HepG2 (cell line): ENCODE results near the gene CHST3. TPM values are rescaled to one million over a fixed set of nuclear protein-coding genes. Genes with fewer than 3 reads are reported as not detected.

Source experiments
- ATAC-seq: fragments of 200-7000 bp; cut with Tn5 transposase; 3 replicates; pipeline ENCODE4 v1.9.1; 2020; ENCODE audit warnings: mild to moderate bottlenecking, moderate library complexity
- BruUV-seq: library from RNA; stranded (reverse); fragments of 400-500 nt; replicated peaks from 2 replicates; lab custom pipeline; 2021; lab: Mats Ljungman, UMichigan
- CTCF ChIA-PET: fragments of 300-600 bp; formaldehyde crosslinking; extraction: SDS; loops from one replicate; lab custom pipeline; 2021; ENCODE audit warnings: low total read pairs, inconsistent platforms, low intra/inter-chr PET ratio; lab: Yijun Ruan, JAX
- POLR2A ChIA-PET: fragments of 350-600 bp; sonication (Branson Sonifier 250); formaldehyde crosslinking; loops from one replicate; lab custom pipeline; 2020; ENCODE audit warnings: antibody characterized with exemption, inconsistent platforms; lab: Yijun Ruan, JAX
- DNase-seq: peaks from one replicate; pipeline ENCODE4 v3.0.0-alpha.2; 2015; ENCODE audit warnings: low spot score
- FAIRE-seq: peaks from 3 replicates; lab custom pipeline; 2011; peaks lifted over from hg19 to GRCh38; lab: Jason Lieb, UNC
- H2AFZ ChIP-seq: one replicate; pipeline ENCODE4 v1.6.1; 2011; ENCODE audit warnings: low read length, inconsistent platforms
- H3K27ac ChIP-seq: fragments of 300-600 bp; 3 replicates; pipeline ENCODE4 v1.8.0; 2011; ENCODE audit warnings: mixed run types, mild to moderate bottlenecking, mixed read lengths, low read length, inconsistent platforms; ENCODE audit not compliant: insufficient read depth; ENCODE audit errors: extremely low read length
- H3K27me3 ChIP-seq, 2 experiments: fragments of 200-600 bp in 1 of 2; 2 replicates in 1 of 2; 3 replicates in 1 of 2; pipeline versions ENCODE4 v1.6.0 to v1.8.0; 2011; ENCODE audit warnings: low read length in 2 of 2, mild to moderate bottlenecking in 2 of 2, moderate library complexity in 2 of 2, inconsistent platforms in 1 of 2; ENCODE audit not compliant: insufficient read depth in 2 of 2, control insufficient read depth in 1 of 2
- H3K36me3 ChIP-seq, 2 experiments: fragments of 200-600 bp in 1 of 2; replicated peaks in 1 of 2; 2 replicates in 1 of 2; 3 replicates in 1 of 2; pipeline versions ENCODE4 v1.5.1 to v1.8.0; 2011; ENCODE audit warnings: low read length in 2 of 2, inconsistent platforms in 1 of 2; ENCODE audit not compliant: insufficient read depth in 2 of 2, control insufficient read depth in 1 of 2
- H3K4me1 ChIP-seq: 2 replicates; pipeline ENCODE4 v1.5.1; 2012; ENCODE audit warnings: low read length, inconsistent platforms; ENCODE audit not compliant: insufficient read depth
- H3K4me2 ChIP-seq: 2 replicates; pipeline ENCODE4 v1.6.0; 2011; ENCODE audit warnings: low read depth, low read length, inconsistent platforms
- H3K4me3 ChIP-seq, 3 experiments: fragments of 200-600 bp in 1 of 3; sonication (generic), shearing (Covaris generic) in 1 of 3; replicated peaks in 1 of 3; 2 replicates each; pipeline ENCODE4 v1.5.1; 2011 to 2016; ENCODE audit warnings: low read length in 3 of 3, inconsistent platforms in 2 of 3, low read depth in 2 of 3, mild to moderate bottlenecking in 2 of 3, control low read depth in 1 of 3, mixed read lengths in 1 of 3; ENCODE audit not compliant: insufficient read depth in 1 of 3
- H3K79me2 ChIP-seq: one replicate; pipeline ENCODE4 v1.6.1; 2011; ENCODE audit warnings: low read length, inconsistent platforms; ENCODE audit not compliant: insufficient read depth
- H3K9ac ChIP-seq: 2 replicates; pipeline ENCODE4 v1.6.0; 2011; ENCODE audit warnings: mild to moderate bottlenecking, low read depth, low read length, inconsistent platforms; ENCODE audit not compliant: insufficient read depth
- H3K9me3 ChIP-seq: 2 replicates; pipeline ENCODE4 v1.5.1; 2012; ENCODE audit warnings: mild to moderate bottlenecking, low read length
- H4K20me1 ChIP-seq: 2 replicates; pipeline ENCODE4 v1.6.0; 2011; ENCODE audit warnings: inconsistent platforms, mild to moderate bottlenecking, low read length, moderate library complexity; ENCODE audit not compliant: insufficient read depth
- AHDC1 ChIP-seq: sonication (generic); formaldehyde crosslinking; IDR thresholded peaks from 2 replicates; pipeline ENCODE4 v1.5.1; 2020; ENCODE audit warnings: mild to moderate bottlenecking, missing genetic modification reagents, borderline replicate concordance
- FOXC1 ChIP-seq: sonication (generic); formaldehyde crosslinking; IDR thresholded peaks from 2 replicates; pipeline ENCODE4 v1.8.0; 2022; ENCODE audit warnings: mild to moderate bottlenecking, missing genetic modification reagents, borderline replicate concordance
- GTF2F1 ChIP-seq: fragments of 150-350 bp; IDR thresholded peaks from 2 replicates; pipeline ENCODE4 v1.6.1; 2014; ENCODE audit warnings: low read length
- HMGXB3 ChIP-seq: sonication (generic); formaldehyde crosslinking; IDR thresholded peaks from 2 replicates; pipeline ENCODE4 v1.4.0; 2020; ENCODE audit warnings: missing genetic modification reagents, borderline replicate concordance
- HOXD1 ChIP-seq: sonication (generic); formaldehyde crosslinking; IDR thresholded peaks from 2 replicates; pipeline ENCODE4 v1.5.0; 2020; ENCODE audit warnings: missing genetic modification reagents
- KDM2A ChIP-seq: sonication (generic); formaldehyde crosslinking; IDR thresholded peaks from 2 replicates; pipeline ENCODE4 v1.4.0; 2020; ENCODE audit warnings: low read depth, missing genetic modification reagents, borderline replicate concordance
- NRL ChIP-seq: sonication (generic); formaldehyde crosslinking; IDR thresholded peaks from 2 replicates; pipeline ENCODE4 v1.5.0; 2020; ENCODE audit warnings: missing genetic modification reagents, mild to moderate bottlenecking, moderate library complexity, borderline replicate concordance
- ZFX ChIP-seq: sonication (generic); formaldehyde crosslinking; IDR thresholded peaks from 2 replicates; pipeline ENCODE4 v1.4.0; 2020; ENCODE audit warnings: mild to moderate bottlenecking, low read depth, missing genetic modification reagents, moderate library complexity
- ZKSCAN8 ChIP-seq: IDR thresholded peaks from 2 replicates; pipeline ENCODE4 v1.6.1; 2016; ENCODE audit warnings: borderline replicate concordance, missing genetic modification reagents, missing compliant biosample characterization
- ZNF547 ChIP-seq: sonication (generic); formaldehyde crosslinking; IDR thresholded peaks from 2 replicates; pipeline ENCODE4 v1.5.1; 2020; ENCODE audit warnings: mild to moderate bottlenecking, missing genetic modification reagents
- ZNF629 ChIP-seq: sonication (generic); formaldehyde crosslinking; conservative IDR thresholded peaks from 2 replicates; pipeline ENCODE4 v1.5.0; 2020; ENCODE audit warnings: missing genetic modification reagents
- ZSCAN12 ChIP-seq: sonication (generic); formaldehyde crosslinking; IDR thresholded peaks from 2 replicates; pipeline ENCODE4 v1.9.0; 2021; ENCODE audit warnings: mild to moderate bottlenecking, missing genetic modification reagents
- ZSCAN20 ChIP-seq: sonication (generic); formaldehyde crosslinking; IDR thresholded peaks from 2 replicates; pipeline ENCODE4 v1.4.0; 2020; ENCODE audit warnings: missing genetic modification reagents, mild to moderate bottlenecking, borderline replicate concordance
- WGBS: methylation state at CpG from one replicate; pipeline ENCODE4 v1.1.6; 2017; ENCODE audit warnings: low lambda C conversion rate; 5-methylcytosine and 5-hydroxymethylcytosine counted together
- in situ Hi-C: cut with HindIII; loops from 2 replicates; pipeline ENCODE4 v1.10.0; 2017; ENCODE audit warnings: low pct_unique_long_range_greater_than_20kb; ENCODE audit not compliant: extremely low pct_ligation_motif_present
- intact Hi-C: fragments of 100-400 bp; cut with micrococcal nuclease; formaldehyde crosslinking; loops from one replicate; pipeline ENCODE4 v1.10.0; 2022; ENCODE audit not compliant: unreplicated experiment
- polyA plus RNA-seq, 8 experiments: library from polyadenylated mRNA; depleted of rRNA in 3 of 8; stranded (reverse) in 7 of 8; unstranded in 1 of 8; fragments of >200 nt; fragmentation: Illumina TruSeq in 4 of 8; extraction: Trizol in 4 of 8; gene quantifications; 2 replicates each; pipeline versions ENCODE4 v1.2.1 to v1.2.3, GENCODE V29; 2011 to 2016; ENCODE audit warnings: low read depth in 4 of 8, missing spikeins in 1 of 8, mixed read lengths in 1 of 8; ENCODE audit not compliant: insufficient read depth in 1 of 8
- total RNA-seq, 5 experiments: library from RNA; depleted of rRNA; stranded (reverse); fragments of >200 nt; fragmentation: Illumina TruSeq; extraction: Trizol; gene quantifications; 2 replicates each; pipeline ENCODE4 v1.2.3, GENCODE V29; 2016; ENCODE audit warnings: low read depth in 1 of 5

Gene CHST3
- total and polyA plus RNA-seq, 2 of the 13 experiments (the other 11 are each of a cell fraction or from before 2014, with no cell fraction given): 7.2 to 18.7 TPM

- no peaks in the 10 kb centered on the region for H3K27me3 ChIP-seq
- ChIA-PET CTCF (no interaction called here), POLR2A (interaction anchor here (1.6 kb wide), 1 partner anchor 108 kb away, joined by 3 read pairs; no protein-coding TSS in a partner anchor)
- H3K36me3 ChIP-seq: no peaks in the 10 kb centered on the region
- peak; percentile 73 for FAIRE-seq
- H3K27ac ChIP-seq: peak overlapping the region; percentile 48
- in situ Hi-C loops (no loop called here), intact Hi-C loops (no loop called here)
- no peaks in the 10 kb centered on the region for H3K79me2 ChIP-seq
- peak overlapping the region in 1 of 3 experiments; percentile 33; a peak in 2 of 6 replicates for H3K4me3 ChIP-seq
- BruUV-seq: no TSS peak
- H3K4me2 ChIP-seq: peak overlapping the region; percentile 56
- H2AFZ ChIP-seq: no peak overlapping the region
- WGBS: 67% methylated on average over 15 of the region's 25 CpGs
- H3K9ac ChIP-seq: peak overlapping the region; percentile 41
- H3K9me3 ChIP-seq: no peaks in the 10 kb centered on the region
- peak; percentile 84 for DNase-seq
- no peaks in the 10 kb centered on the region for H4K20me1 ChIP-seq
- H3K4me1 ChIP-seq: peaks cover 93% of the 10 kb centered on the region
- peak; percentile 68 for ATAC-seq
- TF ChIP-seq ZSCAN12 (0 out of 2 replicates have a peak, but pooled peaks have one; percentile 33), HOXD1 (CRISPR knock-in tag) (no peak), KDM2A (peak; percentile 46; the same call in 1 of the 2 replicates), HMGXB3 (CRISPR knock-in tag) (no peak), ZNF547 (no peak), AHDC1 (peak; percentile 54; the same call in 1 of the 2 replicates), NRL (CRISPR knock-in tag) (peak; percentile 48; the same call in 1 of the 2 replicates), GTF2F1 (no peak), FOXC1 (0 out of 2 replicates have a peak, but pooled peaks have one; percentile 17), ZSCAN20 (CRISPR knock-in tag) (peak; percentile 83; the same call in 1 of the 2 replicates), ZNF629 (CRISPR knock-in tag) (peak; percentile 30; the same call in 1 of the 2 replicates), ZFX (peak; percentile 74), ZKSCAN8 (CRISPR knock-in tag) (peak; percentile 67; the same call in 1 of the 2 replicates)
These were observed 92.9 kb downstream of the CHST3 start for GRCh38 chr10:72056932-72057751.
